GDM1 (cell line): Measurements from ENCODE around the gene SLC35A3.
"Not testable (repeated sequence)": the region's sequence is repeated elsewhere in the genome, so short reads cannot be mapped to it uniquely, and the experiment has no call there.

ENCODE experiments used
- DNase-seq: peaks from one replicate; lab custom pipeline; 2025; lab: John Stamatoyannopoulos, UW

Gene SLC35A3

DNA sequence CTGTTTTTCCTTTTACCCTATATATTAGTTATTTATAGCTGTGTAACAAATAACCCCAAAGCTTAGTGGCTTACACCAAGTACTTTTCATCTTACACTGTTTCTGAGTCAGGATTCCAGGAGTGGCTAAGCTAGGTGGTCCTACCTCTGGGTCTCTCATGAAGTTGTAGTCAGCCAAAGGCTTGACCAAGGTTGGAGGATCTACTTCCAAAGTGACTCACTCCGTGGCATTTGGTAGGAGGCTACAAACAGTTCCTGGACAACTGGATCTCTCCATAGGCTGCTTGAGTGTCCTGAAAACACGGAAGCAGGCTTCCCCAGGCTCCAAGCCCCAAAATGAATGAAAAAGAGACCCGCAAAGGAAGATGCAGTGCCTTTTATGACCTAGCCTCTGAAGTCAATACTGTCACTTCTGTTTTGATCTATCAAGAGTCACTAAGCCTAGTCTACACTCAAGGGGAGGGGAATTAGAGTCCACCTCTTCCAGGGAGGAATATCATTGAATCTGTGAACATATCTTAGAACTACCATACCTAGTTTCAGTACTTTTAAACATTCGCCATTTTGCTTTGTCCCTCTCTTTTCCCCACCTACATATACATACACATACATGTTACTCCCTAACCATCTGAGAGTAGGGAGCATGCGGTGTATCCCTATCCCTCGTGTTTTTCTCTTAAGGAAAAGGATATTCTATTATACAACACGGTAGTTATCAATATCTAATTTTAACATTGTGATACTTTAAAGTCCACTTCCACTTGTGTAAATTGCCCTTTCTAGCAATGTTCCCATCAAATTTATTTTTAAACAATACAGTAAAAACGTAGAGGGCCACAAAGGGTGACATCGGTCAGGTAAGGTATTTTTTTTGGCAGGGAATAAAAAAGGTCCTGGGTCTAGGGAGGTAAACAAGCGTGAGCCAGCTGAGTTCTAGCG lies 67.2 kb downstream of the SLC35A3 start:
- DNase-seq, result no peak

DNA sequence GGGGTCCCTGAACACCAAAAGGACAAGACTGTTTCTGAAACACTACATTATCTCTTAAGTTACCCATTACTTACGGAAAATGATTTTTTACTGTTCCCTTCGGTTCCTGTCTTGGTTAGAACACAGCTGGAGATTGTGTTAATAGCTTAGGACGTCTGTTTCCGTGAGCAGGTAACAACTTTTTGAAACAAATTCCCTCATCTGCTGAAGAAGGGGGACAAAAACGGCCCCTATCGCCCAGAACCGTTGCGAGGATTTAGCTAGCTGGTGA lies 67.8 kb downstream of the SLC35A3 start:
- DNase-seq, result no peak

DNA sequence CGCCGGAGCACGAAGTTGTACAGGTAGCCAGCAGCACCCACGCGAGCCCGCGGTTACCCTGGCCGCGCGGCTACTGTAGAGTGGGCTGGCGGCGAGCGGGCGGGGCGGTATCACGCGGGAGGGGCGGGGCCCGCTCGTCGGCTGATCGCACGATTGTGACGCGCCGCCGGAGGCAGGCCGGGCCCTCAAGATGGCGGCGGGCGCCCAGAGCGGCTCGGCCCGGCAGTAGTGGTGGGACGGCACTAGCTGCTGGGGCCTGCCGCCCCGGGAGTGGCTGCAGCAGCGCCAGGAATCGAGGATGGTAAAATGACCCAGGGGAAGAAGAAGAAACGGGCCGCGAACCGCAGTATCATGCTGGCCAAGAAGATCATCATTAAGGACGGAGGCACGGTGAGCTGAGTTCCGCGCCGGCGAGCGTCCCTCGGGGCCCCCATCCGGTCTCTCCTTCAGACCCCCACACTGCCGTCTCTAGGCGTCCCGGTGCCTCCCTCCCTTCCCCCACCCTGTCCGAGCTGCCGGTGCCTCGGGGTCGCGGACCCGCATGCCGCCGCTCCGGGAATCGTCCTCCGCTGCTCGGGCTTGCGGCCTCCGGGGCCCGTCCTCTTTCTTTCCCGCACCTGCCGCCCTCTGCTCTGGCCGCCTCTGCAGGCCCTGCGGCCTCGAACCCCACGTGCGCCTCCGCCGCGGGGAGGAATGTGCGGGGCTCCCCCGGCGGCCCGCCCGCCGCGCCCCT lies 68.3 kb downstream of the SLC35A3 start:
- peak; percentile 87 for DNase-seq

DNA sequence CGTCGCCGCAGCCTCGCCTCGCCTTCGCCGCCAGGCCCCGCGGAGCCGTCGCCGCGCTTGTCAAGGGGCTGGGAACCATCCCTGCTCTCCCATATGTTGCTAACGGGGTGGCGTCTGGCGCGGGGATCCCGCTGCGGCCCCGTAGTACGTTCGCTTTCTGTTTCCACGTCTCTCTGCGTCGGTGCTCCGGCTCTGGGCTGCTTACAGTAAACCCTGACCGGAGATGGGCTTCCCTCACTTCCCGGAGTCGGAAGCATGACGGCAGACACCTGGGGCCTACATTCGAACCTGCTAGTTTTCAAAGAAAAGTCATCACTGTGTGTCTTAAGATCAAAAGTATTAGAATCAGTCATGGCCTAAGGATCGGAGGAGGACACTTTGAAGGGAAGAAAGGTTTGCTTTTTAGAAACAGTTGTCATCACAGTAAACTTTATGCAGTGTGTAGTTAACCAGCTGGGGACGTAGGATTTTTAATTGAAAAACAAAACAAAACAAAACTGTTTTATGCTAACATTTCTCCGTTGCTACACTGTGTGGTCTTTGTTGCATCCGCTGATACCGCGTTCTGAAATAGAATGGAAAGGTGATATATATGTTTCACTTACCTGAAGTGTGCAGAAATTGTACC lies 69.0 kb downstream of the SLC35A3 start:
- DNase-seq, result peak; percentile 31

DNA sequence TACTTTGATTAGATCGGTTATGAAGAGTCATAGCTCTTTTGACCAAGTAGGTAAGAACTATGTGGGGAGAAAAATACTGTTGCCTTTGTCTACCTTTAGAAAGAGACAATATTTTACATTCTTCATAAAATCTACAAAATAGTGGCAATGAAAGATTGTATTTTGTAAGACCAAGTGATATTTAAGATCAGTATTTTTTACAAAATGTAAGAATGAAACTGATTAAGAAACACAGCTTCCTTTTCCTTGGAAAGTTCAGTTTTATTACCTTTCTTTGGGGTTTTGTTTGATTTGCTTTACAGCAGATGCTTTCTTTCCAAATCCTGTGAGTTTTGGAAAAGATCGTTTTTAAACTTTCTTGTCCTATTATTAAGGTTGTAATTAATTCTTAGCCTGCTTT lies 69.8 kb downstream of the SLC35A3 start:
- no peak for DNase-seq

DNA sequence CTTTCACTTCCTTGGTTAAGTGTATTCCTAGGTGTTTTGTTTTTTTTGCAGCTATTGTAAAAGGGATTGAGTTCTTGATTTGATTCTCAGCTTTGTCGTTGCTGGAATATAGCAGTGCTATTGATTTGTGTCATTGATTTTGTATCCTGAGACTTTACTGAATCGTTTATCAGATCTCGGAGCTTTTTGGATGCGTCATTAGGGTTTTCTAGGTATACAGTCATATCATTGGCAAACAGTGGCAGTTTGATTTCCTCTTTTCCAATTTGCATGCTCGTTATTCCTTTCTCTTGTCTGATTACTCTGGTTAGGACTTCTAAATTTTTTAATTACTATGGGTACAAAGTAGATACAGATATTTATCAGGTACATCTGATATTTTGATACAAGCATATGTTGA lies 75.4 kb downstream of the SLC35A3 start:
- DNase-seq, result no peak

DNA sequence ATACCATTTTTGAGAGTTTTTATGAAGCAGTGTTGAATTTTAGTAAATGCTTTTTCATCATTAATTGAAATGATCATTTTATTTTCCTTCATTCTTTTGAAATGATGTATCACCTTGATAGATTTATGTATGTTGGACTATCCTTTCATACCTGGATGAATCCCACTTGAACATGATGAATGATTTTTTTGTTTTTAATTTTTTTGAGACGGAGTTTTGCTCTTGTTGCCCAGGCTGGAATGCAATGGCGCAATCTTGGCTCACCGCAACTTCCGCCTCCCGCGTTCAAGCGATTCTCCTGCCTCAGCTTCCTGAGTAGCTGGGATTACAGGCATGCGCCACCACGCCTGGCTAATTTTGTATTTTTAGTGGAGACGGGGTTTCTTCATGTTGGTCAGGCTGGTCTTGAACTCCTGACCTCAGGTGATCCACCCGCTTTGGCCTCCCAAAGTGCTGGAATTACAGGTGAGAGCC lies 77.5 kb downstream of the SLC35A3 start:
- not testable (repeated sequence) for DNase-seq

DNA sequence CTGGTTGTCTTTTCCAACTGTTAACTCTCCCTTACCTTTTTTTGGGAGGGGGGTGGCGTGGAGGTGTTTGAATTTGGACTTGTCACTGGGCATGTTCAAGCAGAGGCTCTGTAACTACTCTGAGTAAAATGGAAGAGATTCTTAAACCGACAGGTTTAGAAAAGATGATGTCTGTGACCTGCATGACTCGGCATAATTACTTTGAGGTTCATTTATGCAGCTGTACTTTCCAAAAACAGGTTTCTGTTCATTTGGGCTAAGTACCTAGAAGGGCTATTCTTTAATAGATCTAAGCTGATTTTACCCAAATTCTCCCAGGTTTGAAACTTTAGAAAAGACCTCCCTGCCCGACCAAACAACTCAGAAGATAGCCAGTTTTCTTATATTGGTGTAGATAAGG lies 80.3 kb downstream of the SLC35A3 start:
- DNase-seq, result no peak

DNA sequence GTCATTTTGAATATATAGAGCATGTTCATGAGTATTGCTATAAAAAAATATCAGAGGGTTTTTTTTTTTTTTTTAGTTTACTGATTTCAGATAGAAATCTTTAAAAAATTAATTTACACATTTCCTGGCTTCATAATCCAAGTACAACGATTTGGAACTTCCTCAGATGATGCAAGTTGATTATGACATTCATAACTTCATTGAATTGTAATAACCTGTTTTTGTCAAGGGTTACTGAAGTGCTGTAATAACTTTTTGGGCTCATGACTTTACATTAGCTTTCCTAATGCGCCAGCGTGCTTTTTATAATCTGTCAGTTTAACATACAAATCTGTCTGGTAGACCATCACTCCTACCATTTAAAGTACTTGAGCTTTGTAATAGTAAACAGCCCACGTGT lies 81.6 kb downstream of the SLC35A3 start:
- no peak for DNase-seq

DNA sequence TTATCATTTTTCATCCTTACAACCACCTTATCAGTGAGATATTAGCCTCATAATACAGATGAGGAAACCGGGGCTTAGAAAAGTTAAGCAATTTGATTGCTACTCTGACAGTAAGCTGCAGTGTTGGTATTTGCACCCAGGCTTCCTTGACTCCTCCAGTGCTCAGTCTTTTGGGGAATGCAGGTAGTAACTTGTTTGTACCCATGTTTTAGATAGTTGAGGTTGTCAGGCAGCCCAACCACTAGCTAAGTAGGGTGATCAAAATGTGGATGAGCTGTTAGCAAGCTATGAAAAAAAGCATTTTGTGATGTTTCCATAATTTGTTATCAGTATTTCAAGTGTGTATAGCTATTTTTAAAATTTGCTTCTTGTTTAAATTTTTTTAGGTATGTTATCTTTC lies 82.1 kb downstream of the SLC35A3 start:
- no peak for DNase-seq

DNA sequence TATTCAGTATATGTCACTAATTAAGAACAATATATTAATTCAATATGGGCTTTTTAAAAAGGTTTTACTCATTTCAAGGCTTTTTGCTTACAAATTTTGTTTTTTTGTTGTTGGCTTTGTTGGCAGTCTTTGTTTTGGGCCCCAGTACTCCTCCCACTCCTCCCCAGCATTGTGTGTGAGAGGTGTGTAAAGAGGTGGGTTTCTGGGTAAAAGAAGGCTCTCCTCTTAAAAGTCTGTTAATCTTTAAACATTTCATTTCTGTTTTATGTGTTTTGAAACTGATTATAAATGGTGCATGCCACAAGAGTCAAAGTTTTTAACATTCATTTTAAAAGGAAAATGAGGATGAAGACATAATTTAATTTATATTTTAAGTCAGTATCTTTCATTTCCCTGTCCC lies 83.3 kb downstream of the SLC35A3 start:
- no peak for DNase-seq

DNA sequence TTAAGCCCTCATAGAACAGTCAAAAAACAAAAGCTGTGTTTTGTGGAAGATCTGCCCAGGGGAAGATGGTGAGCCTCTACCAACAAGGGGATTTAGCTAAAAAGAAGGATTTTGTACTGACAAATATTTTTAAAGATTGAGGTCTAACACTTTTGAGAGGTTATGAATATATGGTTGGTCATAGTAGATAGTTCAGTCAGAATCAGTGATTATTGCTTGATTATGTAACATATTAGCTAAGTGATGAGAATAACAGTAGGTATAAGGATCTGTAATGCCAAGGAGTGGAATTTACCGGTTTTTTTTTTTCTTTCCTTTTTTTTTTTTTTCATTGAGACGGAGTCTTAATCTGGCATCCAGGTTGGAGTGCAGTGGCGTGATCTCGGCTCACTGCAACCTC lies 83.9 kb downstream of the SLC35A3 start:
- DNase-seq, result no peak

DNA sequence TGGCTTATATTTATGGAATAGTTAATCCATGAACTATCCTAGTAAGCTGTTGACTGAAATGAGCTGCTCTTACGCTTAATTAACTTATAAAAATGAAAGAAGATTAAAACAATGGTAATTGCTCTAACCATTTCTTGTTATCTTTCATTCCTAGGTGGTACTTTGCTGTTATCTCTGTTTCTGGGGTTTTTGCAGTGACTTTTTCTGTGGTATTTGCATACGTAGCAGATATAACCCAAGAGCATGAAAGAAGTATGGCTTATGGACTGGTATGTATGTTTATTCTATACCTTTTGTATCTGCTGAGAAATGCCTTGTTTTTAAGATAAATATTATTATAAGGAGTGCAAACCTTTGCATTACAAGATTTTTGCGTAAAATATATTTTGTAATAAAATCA lies 91.9 kb downstream of the SLC35A3 start:
- no peak for DNase-seq

DNA sequence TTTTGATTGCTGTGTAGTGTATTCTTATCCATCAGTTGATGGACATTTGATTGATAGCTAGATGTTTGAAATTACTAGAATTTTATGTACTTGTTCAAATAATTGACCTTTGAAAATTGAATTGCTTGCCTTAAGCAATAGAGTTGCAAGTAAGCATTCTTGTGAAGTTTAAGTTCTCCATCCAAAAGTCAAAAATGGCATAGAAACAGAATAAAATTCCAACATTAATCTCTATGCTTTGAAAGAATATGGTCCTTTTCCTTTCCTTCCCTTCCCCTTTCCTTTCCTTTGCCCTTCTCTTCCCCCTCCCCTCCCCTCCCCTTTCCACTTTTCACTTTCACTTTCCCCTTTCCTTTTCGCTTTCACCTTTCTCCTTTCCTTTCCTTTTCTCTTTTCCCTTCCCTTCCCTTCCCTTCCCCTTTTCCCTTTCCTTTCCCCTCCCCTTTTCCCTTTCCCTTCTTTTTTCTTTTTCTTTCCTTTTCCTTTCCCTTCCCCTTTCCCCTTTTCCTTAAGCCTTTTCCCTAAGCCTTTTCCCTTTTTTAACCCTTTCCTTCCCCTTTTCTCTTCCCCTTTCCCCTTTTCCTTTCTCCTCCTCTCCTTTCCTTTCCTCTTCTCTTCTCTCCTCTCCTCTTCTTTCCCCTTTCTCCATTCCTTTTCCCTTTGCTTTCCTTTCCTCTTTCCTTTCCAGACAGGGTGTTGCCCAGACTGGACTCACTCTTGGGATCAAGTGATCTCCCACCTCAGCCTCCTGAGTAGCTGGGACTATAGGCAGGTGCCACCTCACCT lies 95.6 kb downstream of the SLC35A3 start:
- DNase-seq, result no peak

DNA sequence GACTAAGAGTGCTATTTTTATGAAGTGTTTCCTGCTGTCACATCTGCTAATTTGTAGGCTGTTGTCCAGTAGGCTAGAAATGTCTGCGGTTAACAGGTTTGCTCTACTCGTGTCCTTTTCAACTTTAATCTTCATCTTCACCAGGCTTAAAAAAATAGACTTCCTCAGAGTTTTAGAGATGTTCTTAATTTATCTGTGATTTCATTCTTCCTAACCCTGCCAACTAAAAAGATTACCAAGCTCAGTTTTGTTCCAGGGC lies 96.1 kb downstream of the SLC35A3 start:
- DNase-seq, result no peak

DNA sequence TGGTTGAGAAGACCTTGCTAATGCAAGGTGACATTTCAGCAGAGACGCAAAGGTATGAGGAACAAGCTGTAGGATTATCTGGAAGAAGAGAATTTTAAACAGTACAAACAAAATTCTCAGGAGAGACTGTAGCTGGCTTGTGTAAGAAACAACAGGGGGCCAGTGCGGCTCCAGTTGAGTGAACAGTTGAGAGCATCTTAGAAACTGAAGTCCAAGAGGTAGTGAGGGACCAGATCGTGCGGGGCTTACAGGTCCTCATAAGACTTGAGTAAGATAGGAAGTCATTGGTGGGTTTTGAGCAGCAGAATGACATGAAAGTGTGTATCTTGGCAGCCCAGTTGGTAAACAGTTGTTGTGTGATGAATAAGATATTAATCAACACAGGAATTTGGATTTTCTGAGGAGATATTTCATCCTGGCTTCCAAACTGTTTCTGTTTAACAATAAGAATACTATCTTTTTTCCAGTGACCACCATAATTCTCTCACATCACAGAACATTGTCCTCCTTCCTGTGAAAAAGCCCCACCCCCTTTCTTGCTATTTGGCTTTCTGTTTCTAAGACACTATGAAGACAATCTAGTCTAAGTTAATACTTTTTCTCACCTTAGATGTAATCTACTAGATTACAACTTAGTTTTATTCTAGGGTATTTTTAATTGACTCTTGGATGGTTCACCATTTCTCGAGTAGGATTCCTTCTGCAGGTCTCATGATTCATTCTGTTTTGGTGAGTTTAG lies 100.6 kb downstream of the SLC35A3 start:
- no peak for DNase-seq

DNA sequence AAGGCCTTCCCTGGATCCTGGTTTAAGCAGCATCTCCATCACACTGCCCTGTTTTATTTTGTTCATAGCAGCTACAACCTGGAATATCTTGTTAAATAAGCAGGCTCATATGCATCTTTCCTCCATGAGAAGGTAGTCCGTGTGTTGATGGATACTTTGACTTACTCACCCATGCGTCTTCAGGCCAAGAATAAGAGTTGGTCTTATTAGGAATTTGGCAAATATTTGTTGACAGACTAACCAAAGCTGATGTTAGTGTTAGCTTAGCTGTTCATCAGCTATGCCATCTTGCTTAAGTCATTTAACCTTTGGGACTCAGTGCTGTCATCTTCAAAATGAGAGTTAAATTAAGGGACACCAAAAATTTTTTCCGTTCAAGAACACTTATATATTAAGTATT lies 103.7 kb downstream of the SLC35A3 start:
- no peak for DNase-seq

DNA sequence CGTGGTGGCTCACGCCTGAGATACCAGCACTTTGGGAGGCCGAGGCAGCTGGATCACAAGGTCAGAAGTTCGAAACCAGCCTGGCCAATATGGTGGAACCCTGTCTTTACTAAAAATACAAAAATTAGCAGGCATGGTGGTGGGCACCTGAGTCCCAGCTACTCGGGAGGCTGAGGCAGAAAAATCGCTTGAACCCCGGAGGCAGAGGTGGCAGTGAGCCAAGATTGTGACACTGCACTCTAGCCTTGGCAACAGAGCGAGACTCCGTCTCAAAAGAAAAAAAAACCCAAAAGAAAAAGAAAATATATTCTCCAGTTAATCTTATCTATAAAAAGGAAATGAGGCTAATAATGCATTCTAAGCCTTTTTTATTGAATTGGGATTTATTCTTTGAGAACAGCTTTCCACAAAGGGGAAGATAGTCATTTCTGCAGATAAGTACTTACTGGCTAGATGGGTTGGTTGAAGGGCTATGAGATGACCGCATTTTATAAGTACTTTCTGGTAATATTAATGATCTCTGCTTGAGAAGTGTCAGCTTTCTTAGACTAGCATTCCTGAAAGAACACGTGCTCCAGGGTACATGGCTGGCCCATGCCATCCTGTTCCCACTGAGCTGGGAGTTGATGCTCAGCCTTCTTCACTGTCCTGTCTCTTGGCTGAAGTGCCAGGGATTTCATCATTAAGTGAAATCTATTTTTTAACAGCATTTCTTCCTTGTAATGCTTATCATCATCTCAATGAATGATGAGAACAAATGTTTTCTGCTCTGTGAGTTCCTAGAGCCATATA lies 105.0 kb downstream of the SLC35A3 start:
- no peak for DNase-seq

DNA sequence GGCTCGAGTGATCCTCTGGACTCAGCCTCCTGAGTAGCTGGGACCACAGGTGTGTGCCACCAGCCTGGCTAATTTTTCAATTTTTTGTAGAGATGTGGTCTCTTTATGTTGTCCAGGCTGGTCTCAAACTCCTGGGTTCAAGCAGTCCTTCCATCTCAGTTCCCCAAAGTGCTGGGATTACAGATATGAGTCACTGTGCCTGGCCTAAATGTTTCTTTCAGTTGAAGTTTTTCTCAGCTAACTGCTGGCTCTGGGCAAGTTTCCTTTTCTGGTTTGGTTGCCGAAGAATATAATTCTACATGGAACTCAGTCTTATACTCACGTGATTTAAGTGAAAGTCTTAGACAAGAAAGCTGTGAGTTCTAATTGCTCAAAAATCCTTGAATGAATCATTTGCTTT lies 106.0 kb downstream of the SLC35A3 start:
- DNase-seq, result no peak

DNA sequence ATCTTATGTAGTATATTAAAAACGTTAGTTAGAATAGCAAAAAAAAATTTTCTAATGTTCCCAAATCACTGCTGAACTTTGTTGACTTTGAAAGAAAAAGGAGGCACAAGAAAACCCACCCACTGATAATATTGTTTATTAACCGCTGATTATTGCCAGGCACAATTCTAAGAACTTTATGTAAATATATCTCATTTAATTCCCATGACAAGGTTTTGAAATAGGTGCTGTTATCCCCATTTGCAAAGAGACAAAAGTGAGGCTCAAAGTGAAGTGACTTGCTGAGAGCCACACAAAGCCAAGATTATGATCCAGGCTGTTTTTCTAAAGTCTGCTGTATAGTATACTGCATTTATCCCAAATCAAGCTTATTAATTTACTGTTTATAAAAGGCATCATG lies 106.5 kb downstream of the SLC35A3 start:
- DNase-seq, result no peak

DNA sequence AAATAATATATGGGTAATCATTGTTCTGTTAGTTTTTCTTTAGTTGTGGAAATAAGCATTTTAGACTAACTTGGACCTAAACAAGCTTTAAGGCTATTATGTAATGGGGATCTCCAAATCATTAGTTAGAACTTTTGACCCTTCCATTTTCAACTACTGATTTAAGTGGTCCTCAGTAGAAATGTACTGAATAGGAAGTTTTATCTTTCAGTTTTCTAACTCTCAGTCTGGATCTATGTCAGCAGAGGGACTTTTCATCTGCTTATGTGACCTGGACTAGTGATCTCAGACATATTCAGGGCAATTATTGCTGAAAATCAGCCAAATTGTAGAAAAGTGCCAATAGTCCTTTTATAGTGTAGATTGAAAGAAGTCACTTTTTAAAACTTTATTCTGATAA lies 106.9 kb downstream of the SLC35A3 start:
- no peak for DNase-seq
